HG02870 (cell line): ENCODE results near the gene FAM110C.

Experiments used
- ATAC-seq: cut with Tn5 transposase; IDR thresholded peaks from one replicate; pipeline ENCODE4 v1.9.1; 2021; ENCODE audit warnings: mild to moderate bottlenecking, moderate library complexity; ENCODE audit not compliant: unreplicated experiment

FAM110C gene

DNA sequence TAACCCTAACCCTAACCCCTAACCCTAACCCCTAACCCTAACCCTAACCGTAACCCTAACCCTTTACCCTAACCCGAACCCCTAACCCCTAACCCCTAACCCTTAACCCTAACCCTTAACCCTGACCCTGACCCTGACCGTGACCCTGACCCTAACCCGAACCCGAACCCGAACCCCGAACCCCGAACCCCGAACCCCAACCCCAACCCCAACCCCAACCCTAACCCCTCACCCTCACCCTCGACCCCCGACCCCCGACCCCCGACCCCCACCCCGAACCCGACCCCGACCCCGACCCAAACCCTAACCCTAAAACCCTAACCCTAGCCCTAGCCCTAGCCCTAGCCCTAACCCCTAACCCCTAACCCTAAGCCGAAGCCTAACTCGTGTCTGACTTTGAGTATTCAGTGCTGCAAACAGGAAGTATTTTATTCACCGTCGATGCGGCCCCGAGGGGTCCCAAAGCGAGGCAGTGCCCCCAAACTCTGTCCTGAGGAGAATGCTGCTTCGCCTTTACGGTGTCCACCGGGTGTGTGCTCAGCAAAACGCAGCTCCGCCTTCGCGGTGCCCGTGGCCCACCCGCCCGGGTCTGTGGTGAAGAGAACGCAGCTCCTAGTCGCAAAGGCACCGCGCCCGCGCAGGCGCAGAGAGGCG is 36.0 kb downstream of the FAM110C start:
- ATAC-seq = no peak
